C4-2B (cell line): ENCODE data around the gene FAU.

Experiments
- ZFX ChIP-seq: fragments of 450-650 bp; IDR thresholded peaks from 2 replicates; pipeline ENCODE4 v1.6.1; 2017
- TF ChIP-seq, protein P1 (sequence below): fragments of 450-650 bp; conservative IDR thresholded peaks from 2 replicates; pipeline ENCODE4 v1.5.1; 2017; ENCODE audit warnings: mild to moderate bottlenecking

GRCh38 chr11:65147352-65148075 lies 25.6 kb upstream of the FAU start:
- TF ChIP-seq, protein P1, sequence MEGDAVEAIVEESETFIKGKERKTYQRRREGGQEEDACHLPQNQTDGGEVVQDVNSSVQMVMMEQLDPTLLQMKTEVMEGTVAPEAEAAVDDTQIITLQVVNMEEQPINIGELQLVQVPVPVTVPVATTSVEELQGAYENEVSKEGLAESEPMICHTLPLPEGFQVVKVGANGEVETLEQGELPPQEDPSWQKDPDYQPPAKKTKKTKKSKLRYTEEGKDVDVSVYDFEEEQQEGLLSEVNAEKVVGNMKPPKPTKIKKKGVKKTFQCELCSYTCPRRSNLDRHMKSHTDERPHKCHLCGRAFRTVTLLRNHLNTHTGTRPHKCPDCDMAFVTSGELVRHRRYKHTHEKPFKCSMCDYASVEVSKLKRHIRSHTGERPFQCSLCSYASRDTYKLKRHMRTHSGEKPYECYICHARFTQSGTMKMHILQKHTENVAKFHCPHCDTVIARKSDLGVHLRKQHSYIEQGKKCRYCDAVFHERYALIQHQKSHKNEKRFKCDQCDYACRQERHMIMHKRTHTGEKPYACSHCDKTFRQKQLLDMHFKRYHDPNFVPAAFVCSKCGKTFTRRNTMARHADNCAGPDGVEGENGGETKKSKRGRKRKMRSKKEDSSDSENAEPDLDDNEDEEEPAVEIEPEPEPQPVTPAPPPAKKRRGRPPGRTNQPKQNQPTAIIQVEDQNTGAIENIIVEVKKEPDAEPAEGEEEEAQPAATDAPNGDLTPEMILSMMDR: no peak
- TF ChIP-seq ZFX: no peak
